Activated naive CD8-positive, alpha-beta T cell (primary cell): ENCODE measurements around the gene DIP2A.
"Not testable (repeated sequence)": the region's sequence is repeated elsewhere in the genome, so short reads cannot be mapped to it uniquely, and the experiment has no call there.

ENCODE experiments used
- H3K27ac Mint-ChIP-seq: one replicate; pipeline ENCODE4 v1.8.0; 2021; ENCODE audit warnings: mixed read lengths
- H3K27me3 Mint-ChIP-seq: one replicate; pipeline ENCODE4 v1.8.0; 2021; ENCODE audit warnings: mixed read lengths
- H3K36me3 Mint-ChIP-seq: one replicate; pipeline ENCODE4 v1.8.0; 2021; ENCODE audit warnings: mixed read lengths
- H3K4me1 Mint-ChIP-seq: one replicate; pipeline ENCODE4 v1.8.0; 2021; ENCODE audit warnings: low read depth, mixed read lengths
- H3K4me3 Mint-ChIP-seq: one replicate; pipeline ENCODE4 v1.8.0; 2021; ENCODE audit warnings: mild to moderate bottlenecking, mixed read lengths
- H3K9me3 Mint-ChIP-seq: one replicate; pipeline ENCODE4 v1.8.0; 2021; ENCODE audit warnings: low read depth, mixed read lengths

Gene DIP2A

GRCh38 chr21:46568562-46568961 is 109.9 kb downstream of the DIP2A start:
- H3K36me3 Mint-ChIP-seq = peaks cover 43% of the 10 kb centered on the region
- peaks cover 9% of the 10 kb centered on the region for H3K9me3 Mint-ChIP-seq
- H3K4me3 Mint-ChIP-seq = no peak overlapping the region
- peak overlapping the region; percentile 54 for H3K27ac Mint-ChIP-seq
- H3K27me3 Mint-ChIP-seq = no peaks in the 10 kb centered on the region
- H3K4me1 Mint-ChIP-seq = peaks cover 63% of the 10 kb centered on the region

DNA sequence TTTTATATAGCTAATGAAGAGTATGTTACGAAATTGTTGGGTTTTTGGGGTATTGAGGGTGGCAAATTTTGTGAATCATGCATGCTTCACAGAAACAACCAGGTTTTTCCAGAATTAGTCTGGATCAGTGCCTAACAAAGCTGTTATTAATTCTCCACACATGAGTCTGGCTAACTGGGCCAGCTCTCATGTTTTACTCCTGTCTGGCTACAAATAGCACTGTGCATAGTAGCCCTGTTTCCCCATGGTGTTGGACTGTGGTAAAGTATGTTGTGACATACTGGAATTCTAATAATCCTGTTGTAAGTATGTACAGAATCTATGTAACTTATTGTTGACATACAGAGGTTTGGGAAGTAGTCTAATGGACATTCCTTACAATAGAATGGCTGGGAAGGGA is 110.4 kb downstream of the DIP2A start:
- H3K4me1 Mint-ChIP-seq = peaks cover 61% of the 10 kb centered on the region
- peaks cover 9% of the 10 kb centered on the region for H3K9me3 Mint-ChIP-seq
- peak overlapping the region; percentile 71 for H3K27ac Mint-ChIP-seq
- H3K36me3 Mint-ChIP-seq = peaks cover 47% of the 10 kb centered on the region
- no peak overlapping the region for H3K4me3 Mint-ChIP-seq
- no peaks in the 10 kb centered on the region for H3K27me3 Mint-ChIP-seq

DNA sequence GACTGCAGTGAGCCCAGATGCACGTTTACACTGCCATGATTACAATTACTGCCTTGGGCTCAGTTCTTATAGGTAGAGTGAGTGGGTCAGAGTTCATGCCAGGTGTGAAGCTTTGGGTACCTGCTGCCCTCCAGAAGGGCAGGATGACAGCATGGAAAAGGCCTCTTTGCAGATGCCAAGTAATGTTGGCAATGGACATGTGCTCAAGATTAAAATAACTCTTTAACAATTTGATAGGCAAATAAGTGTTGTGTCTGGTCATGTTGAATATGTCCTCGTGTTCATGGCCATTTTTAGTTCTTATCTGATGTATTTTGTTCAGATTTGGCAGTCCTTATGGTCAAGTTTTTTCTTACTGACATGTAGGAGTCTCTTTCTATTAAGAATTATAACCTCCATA is 111.4 kb downstream of the DIP2A start:
- peaks cover 64% of the 10 kb centered on the region for H3K4me1 Mint-ChIP-seq
- no peak overlapping the region for H3K4me3 Mint-ChIP-seq
- no peak overlapping the region for H3K27ac Mint-ChIP-seq
- no peaks in the 10 kb centered on the region for H3K27me3 Mint-ChIP-seq
- peaks cover 47% of the 10 kb centered on the region for H3K36me3 Mint-ChIP-seq
- H3K9me3 Mint-ChIP-seq = peaks cover 9% of the 10 kb centered on the region

- Mint-ChIP-seq H3K36me3 (peaks cover 44% of the 10 kb centered on the region), H3K4me1 (peaks cover 64% of the 10 kb centered on the region), H3K4me3 (no peak overlapping the region), H3K27me3 (no peaks in the 10 kb centered on the region), H3K9me3 (peaks cover 9% of the 10 kb centered on the region), H3K27ac (peak overlapping the region; percentile 58)
Observed at GRCh38 chr21:46570631-46571030, 111.9 kb downstream of the DIP2A start.

DNA sequence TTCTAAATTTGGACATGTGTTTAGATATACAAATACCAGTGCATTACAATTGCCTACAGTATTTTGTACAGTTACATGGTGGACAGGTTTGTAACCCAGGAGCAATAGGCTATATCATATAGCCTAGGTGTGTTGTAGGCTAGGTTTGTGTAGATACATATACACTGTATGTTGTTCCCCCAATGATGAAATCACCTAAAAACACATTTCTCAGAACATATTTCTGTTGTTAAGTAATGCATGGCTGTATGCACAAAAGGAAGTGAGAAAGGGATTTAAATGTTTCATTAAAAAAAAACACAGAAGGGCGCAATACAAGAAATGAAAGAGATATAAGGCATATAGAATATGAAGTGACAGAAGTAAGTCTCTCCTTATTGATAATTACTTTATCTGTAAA is 114.2 kb downstream of the DIP2A start:
- Mint-ChIP-seq H3K36me3 (peaks cover 44% of the 10 kb centered on the region), H3K4me3 (no peak overlapping the region), H3K27ac (no peak overlapping the region), H3K27me3 (no peaks in the 10 kb centered on the region), H3K9me3 (peaks cover 9% of the 10 kb centered on the region), H3K4me1 (peaks cover 56% of the 10 kb centered on the region)

DNA sequence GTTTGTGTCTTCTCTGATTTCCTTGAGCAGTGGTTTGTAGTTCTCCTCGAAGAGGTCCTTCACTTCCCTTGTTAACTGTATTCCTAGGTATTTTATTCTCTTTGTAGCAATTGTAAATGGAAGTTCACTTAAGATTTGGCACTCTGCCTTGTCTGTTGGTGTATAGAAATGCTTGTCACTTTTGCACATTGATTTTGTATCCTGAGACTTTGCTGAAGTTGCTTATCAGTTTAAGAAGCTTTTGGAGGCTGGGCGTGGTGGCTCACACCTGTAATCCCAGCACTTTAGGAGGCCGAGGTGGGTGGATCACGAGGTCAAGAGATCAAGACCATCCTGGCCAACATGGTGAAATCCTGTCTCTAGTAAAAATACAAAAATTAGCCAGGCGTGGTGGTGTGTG is 119.1 kb downstream of the DIP2A start:
- peaks cover 24% of the 10 kb centered on the region for H3K9me3 Mint-ChIP-seq

DNA sequence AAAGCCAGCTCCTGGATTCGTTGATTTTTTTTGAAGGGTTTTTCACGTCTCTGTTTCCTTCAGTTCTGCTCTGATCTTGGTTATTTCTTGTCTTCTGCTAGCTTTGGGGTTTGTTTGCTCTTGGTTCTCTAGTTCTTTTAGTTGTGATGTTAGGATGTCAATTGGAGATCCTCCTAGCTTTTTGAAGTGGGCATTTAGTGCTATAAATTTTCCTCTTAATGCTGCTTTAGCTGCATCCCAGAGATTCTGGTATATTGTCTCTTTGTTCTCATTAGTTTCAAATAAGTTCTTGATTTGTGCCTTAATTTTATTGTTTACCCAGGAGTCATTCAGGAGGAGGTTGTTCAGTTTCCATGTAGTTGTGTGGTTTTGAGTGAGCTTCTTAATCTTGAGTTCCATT is 120.7 kb downstream of the DIP2A start:
- peaks cover 24% of the 10 kb centered on the region for H3K9me3 Mint-ChIP-seq
- not testable (repeated sequence) for H3K27ac Mint-ChIP-seq, H3K27me3 Mint-ChIP-seq

More for the DNA sequence above, 119.1 kb downstream of the DIP2A start:
- H3K36me3 Mint-ChIP-seq = peaks cover 43% of the 10 kb centered on the region
- not testable (repeated sequence) for H3K4me3 Mint-ChIP-seq, H3K27me3 Mint-ChIP-seq, H3K27ac Mint-ChIP-seq
- H3K4me1 Mint-ChIP-seq = peaks cover 34% of the 10 kb centered on the region

DNA sequence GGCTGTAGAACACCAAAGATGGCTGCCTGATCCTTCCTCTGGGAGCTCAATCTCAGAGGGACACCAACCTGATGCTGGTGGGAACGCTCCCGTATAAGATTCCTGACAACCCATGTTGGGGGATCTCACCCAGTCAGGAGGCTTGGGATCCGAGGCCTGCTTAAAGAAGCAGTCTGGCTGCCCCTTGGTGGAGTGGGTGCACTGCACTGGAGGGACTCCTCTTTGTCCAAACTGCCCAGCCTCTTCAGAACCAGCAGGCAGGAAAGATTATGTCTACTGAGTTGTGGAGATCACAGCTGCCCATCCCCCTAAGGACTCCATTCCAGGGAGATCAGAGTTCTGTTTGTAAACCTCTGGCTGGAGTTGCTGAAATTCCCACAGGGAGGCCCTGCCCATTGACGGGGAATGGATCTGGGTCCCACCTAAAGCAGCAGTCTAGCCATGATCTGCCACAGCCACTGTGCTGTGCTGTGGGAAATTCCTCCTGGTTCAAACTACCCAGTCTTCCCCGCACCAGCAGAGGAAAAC is 123.2 kb downstream of the DIP2A start:
- H3K4me3 Mint-ChIP-seq = no peak overlapping the region
- peaks cover 40% of the 10 kb centered on the region for H3K36me3 Mint-ChIP-seq
- H3K27ac Mint-ChIP-seq = no peak overlapping the region
- peaks cover 30% of the 10 kb centered on the region for H3K4me1 Mint-ChIP-seq
- H3K27me3 Mint-ChIP-seq = no peaks in the 10 kb centered on the region
- H3K9me3 Mint-ChIP-seq = peaks cover 24% of the 10 kb centered on the region

More for the DNA sequence above, 120.7 kb downstream of the DIP2A start:
- H3K4me1 Mint-ChIP-seq = peaks cover 33% of the 10 kb centered on the region
- not testable (repeated sequence) for H3K4me3 Mint-ChIP-seq
- peaks cover 40% of the 10 kb centered on the region for H3K36me3 Mint-ChIP-seq

GRCh38 chr21:46585191-46585953 is 126.7 kb downstream of the DIP2A start:
- peaks cover 42% of the 10 kb centered on the region for H3K4me1 Mint-ChIP-seq
- H3K27me3 Mint-ChIP-seq = no peaks in the 10 kb centered on the region
- H3K4me3 Mint-ChIP-seq = no peak overlapping the region
- no peak overlapping the region for H3K27ac Mint-ChIP-seq
- peaks cover 27% of the 10 kb centered on the region for H3K36me3 Mint-ChIP-seq
- peaks cover 20% of the 10 kb centered on the region for H3K9me3 Mint-ChIP-seq

GRCh38 chr21:46594276-46594675 is 135.6 kb downstream of the DIP2A start:
- H3K36me3 Mint-ChIP-seq = peaks cover 21% of the 10 kb centered on the region
- peaks cover 11% of the 10 kb centered on the region for H3K9me3 Mint-ChIP-seq
- H3K27ac Mint-ChIP-seq = no peak overlapping the region
- H3K4me3 Mint-ChIP-seq = no peak overlapping the region
- H3K27me3 Mint-ChIP-seq = no peaks in the 10 kb centered on the region
- peaks cover 13% of the 10 kb centered on the region for H3K4me1 Mint-ChIP-seq

- peaks cover 11% of the 10 kb centered on the region for H3K9me3 Mint-ChIP-seq
Observed at GRCh38 chr21:46596201-46596600, 137.5 kb downstream of the DIP2A start.

GRCh38 chr21:46597031-46597430 is 138.3 kb downstream of the DIP2A start:
- Mint-ChIP-seq H3K27me3 (no peaks in the 10 kb centered on the region), H3K4me1 (peaks cover 35% of the 10 kb centered on the region), H3K27ac (no peak overlapping the region), H3K4me3 (no peak overlapping the region), H3K36me3 (peaks cover 8% of the 10 kb centered on the region), H3K9me3 (peaks cover 4% of the 10 kb centered on the region)

More at GRCh38 chr21:46596201-46596600, 137.5 kb downstream of the DIP2A start:
- no peak overlapping the region for H3K4me3 Mint-ChIP-seq
- H3K27ac Mint-ChIP-seq = no peak overlapping the region
- peaks cover 26% of the 10 kb centered on the region for H3K4me1 Mint-ChIP-seq
- H3K36me3 Mint-ChIP-seq = peaks cover 14% of the 10 kb centered on the region
- no peaks in the 10 kb centered on the region for H3K27me3 Mint-ChIP-seq

- H3K27ac Mint-ChIP-seq = no peak overlapping the region
- H3K9me3 Mint-ChIP-seq = peaks cover 1% of the 10 kb centered on the region
- no peak overlapping the region for H3K4me3 Mint-ChIP-seq
- H3K36me3 Mint-ChIP-seq = peaks cover 6% of the 10 kb centered on the region
- no peaks in the 10 kb centered on the region for H3K27me3 Mint-ChIP-seq
- H3K4me1 Mint-ChIP-seq = peaks cover 41% of the 10 kb centered on the region
Observed at GRCh38 chr21:46597896-46598343, 139.2 kb downstream of the DIP2A start.

DNA sequence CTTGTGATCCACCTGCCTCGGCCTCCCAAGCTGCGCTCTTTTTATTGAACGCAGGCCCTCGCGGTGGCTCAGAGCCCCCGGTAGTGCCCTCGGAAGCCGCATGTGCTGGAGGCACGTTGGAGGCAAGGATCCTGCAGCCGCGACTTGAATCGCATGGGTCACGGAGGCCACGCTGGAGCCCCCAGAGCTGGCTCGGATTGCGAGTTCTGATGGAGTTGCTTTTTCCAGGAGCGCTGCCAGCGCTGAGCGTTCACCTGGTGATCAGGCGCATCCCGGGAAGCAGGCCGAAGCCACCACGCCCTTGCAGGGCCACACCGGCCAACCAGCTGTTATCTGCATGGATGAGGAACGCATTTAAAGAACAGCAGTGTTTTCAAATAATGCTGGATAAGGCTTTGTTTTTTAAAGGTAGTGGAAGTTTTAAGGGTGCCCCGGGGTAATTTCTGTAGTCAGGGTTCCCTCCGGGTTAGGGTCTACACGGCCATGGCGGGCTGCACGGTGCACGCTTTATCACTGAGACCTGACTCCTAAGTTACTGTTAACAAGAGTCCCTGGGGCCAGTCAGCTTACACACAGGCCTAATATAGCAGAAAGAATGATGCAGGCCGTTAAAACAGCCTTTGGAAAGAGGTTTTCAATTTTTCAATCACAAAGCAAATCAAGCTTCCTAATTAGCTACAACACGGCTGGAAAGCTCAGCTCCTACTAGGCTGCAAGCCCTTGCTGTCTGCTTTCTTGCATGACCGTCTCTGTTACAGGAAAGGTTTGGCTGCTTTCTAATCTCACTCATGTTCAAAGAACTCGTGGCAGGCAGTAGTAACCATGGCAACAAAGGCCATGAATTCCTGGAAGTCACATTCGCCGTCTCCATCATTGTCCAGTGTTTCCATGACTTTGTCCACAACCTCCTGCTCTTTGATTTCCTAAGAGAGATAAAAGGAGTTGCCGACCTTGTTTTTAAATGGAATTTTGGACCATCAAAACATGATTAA is 140.2 kb downstream of the DIP2A start:
- H3K27me3 Mint-ChIP-seq = no peaks in the 10 kb centered on the region
- peaks cover 2% of the 10 kb centered on the region for H3K36me3 Mint-ChIP-seq
- H3K27ac Mint-ChIP-seq = peak overlapping the region; percentile 83
- H3K4me3 Mint-ChIP-seq = peak overlapping the region; percentile 27
- peaks cover 41% of the 10 kb centered on the region for H3K4me1 Mint-ChIP-seq
- no peaks in the 10 kb centered on the region for H3K9me3 Mint-ChIP-seq

DNA sequence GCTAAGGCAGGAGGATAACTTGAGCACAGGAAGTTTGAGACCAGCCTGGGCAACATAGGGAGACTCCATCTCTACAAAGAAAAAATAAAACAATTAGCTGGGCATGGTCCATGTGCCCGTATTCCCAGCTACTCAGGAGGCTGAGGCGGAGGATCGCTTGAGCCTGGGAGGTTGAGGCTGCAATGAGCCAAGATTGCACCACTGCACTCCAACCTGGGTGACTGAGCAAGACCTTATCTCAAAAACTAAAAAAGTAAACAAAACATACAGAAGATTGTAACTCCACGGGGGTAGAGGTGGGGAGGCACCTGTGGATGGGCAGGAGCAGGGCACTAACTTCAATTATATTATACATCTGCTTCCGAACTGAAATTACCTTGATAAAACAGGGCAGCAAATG is 141.6 kb downstream of the DIP2A start:
- Mint-ChIP-seq H3K27ac (peak overlapping the region; percentile 83), H3K27me3 (no peaks in the 10 kb centered on the region), H3K36me3 (no peaks in the 10 kb centered on the region), H3K4me1 (peaks cover 51% of the 10 kb centered on the region), H3K4me3 (no peak overlapping the region), H3K9me3 (no peaks in the 10 kb centered on the region)
